Liver (tissue), 3 donors: Measurements from ENCODE around the gene RASSF7.

Experiments
- EGR1 ChIP-seq, 2 donors: IDR thresholded peaks; 2 replicates each; pipeline ENCODE4 v1.6.1; 2016 to 2018; ENCODE audit warnings: antibody characterized with exemption in 2 of 2, low read depth in 2 of 2
- GABPA ChIP-seq, 2 donors: IDR thresholded peaks in 1 of 2; conservative IDR thresholded peaks in 1 of 2; 2 replicates each; pipeline ENCODE4 v1.6.1; 2016; ENCODE audit warnings: antibody characterized with exemption in 2 of 2, mild to moderate bottlenecking in 1 of 2, moderate library complexity in 1 of 2
- HNF4G ChIP-seq: IDR thresholded peaks from 2 replicates; pipeline ENCODE4 v1.6.1; 2016; ENCODE audit warnings: antibody characterized with exemption
- JUND ChIP-seq, 2 donors: IDR thresholded peaks; 2 replicates each; pipeline ENCODE4 v1.6.1; 2016; ENCODE audit warnings: antibody characterized with exemption in 2 of 2
- MAX ChIP-seq: IDR thresholded peaks from 2 replicates; pipeline ENCODE4 v1.6.1; 2016; ENCODE audit warnings: antibody characterized with exemption
- RAD21 ChIP-seq, 2 donors: IDR thresholded peaks; 2 replicates each; pipeline ENCODE4 v1.6.1; 2016; ENCODE audit warnings: antibody characterized with exemption in 2 of 2, mild to moderate bottlenecking in 2 of 2
- RXRA ChIP-seq, 2 donors: IDR thresholded peaks; 2 replicates each; pipeline ENCODE4 v1.6.1; 2017 to 2018; ENCODE audit warnings: antibody characterized with exemption in 2 of 2, mild to moderate bottlenecking in 1 of 2
- TAF1 ChIP-seq: conservative IDR thresholded peaks from 2 replicates; pipeline ENCODE4 v1.6.1; 2016; ENCODE audit warnings: antibody characterized with exemption, mild to moderate bottlenecking
- YY1 ChIP-seq: IDR thresholded peaks from 2 replicates; pipeline ENCODE4 v1.6.1; 2016; ENCODE audit warnings: antibody characterized with exemption, mild to moderate bottlenecking
- TF ChIP-seq, protein P1 (sequence below): fragments of 150-350 bp; IDR thresholded peaks from 2 replicates; pipeline ENCODE4 v1.5.1; 2017; ENCODE audit warnings: improper control_type of control experiment, low read depth, low read length; ENCODE audit not compliant: missing input control
- TF ChIP-seq, protein P2 (sequence below): IDR thresholded peaks from 2 replicates; pipeline ENCODE4 v1.6.1; 2016; ENCODE audit warnings: antibody characterized with exemption, mild to moderate bottlenecking
- TF ChIP-seq, protein P3 (sequence below): IDR thresholded peaks from 2 replicates; pipeline ENCODE4 v1.6.1; 2016; ENCODE audit warnings: antibody characterized with exemption
- donor health status: healthy.
- donor health status: healthy.

- TF ChIP-seq, protein P1, sequence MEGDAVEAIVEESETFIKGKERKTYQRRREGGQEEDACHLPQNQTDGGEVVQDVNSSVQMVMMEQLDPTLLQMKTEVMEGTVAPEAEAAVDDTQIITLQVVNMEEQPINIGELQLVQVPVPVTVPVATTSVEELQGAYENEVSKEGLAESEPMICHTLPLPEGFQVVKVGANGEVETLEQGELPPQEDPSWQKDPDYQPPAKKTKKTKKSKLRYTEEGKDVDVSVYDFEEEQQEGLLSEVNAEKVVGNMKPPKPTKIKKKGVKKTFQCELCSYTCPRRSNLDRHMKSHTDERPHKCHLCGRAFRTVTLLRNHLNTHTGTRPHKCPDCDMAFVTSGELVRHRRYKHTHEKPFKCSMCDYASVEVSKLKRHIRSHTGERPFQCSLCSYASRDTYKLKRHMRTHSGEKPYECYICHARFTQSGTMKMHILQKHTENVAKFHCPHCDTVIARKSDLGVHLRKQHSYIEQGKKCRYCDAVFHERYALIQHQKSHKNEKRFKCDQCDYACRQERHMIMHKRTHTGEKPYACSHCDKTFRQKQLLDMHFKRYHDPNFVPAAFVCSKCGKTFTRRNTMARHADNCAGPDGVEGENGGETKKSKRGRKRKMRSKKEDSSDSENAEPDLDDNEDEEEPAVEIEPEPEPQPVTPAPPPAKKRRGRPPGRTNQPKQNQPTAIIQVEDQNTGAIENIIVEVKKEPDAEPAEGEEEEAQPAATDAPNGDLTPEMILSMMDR, result no peak
- TF ChIP-seq JUND (IDR thresholded peaks at IDR 0.05) (no peak), RAD21 (IDR thresholded peaks at IDR 0.05) (no peak), TAF1 (no peak), HNF4G (no peak), MAX (no peak), YY1 (no peak), GABPA (IDR thresholded peaks at IDR 0.05 in 1 of 2, conservative IDR thresholded peaks at IDR 0.05 in 1 of 2) (no peak), EGR1 (IDR thresholded peaks at IDR 0.05; ENCODE audit: low read depth in 2 of 2) (no peak), RXRA (IDR thresholded peaks at IDR 0.05) (no peak)
- TF ChIP-seq, protein P2, sequence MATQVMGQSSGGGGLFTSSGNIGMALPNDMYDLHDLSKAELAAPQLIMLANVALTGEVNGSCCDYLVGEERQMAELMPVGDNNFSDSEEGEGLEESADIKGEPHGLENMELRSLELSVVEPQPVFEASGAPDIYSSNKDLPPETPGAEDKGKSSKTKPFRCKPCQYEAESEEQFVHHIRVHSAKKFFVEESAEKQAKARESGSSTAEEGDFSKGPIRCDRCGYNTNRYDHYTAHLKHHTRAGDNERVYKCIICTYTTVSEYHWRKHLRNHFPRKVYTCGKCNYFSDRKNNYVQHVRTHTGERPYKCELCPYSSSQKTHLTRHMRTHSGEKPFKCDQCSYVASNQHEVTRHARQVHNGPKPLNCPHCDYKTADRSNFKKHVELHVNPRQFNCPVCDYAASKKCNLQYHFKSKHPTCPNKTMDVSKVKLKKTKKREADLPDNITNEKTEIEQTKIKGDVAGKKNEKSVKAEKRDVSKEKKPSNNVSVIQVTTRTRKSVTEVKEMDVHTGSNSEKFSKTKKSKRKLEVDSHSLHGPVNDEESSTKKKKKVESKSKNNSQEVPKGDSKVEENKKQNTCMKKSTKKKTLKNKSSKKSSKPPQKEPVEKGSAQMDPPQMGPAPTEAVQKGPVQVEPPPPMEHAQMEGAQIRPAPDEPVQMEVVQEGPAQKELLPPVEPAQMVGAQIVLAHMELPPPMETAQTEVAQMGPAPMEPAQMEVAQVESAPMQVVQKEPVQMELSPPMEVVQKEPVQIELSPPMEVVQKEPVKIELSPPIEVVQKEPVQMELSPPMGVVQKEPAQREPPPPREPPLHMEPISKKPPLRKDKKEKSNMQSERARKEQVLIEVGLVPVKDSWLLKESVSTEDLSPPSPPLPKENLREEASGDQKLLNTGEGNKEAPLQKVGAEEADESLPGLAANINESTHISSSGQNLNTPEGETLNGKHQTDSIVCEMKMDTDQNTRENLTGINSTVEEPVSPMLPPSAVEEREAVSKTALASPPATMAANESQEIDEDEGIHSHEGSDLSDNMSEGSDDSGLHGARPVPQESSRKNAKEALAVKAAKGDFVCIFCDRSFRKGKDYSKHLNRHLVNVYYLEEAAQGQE, result no peak
- TF ChIP-seq, protein P3, sequence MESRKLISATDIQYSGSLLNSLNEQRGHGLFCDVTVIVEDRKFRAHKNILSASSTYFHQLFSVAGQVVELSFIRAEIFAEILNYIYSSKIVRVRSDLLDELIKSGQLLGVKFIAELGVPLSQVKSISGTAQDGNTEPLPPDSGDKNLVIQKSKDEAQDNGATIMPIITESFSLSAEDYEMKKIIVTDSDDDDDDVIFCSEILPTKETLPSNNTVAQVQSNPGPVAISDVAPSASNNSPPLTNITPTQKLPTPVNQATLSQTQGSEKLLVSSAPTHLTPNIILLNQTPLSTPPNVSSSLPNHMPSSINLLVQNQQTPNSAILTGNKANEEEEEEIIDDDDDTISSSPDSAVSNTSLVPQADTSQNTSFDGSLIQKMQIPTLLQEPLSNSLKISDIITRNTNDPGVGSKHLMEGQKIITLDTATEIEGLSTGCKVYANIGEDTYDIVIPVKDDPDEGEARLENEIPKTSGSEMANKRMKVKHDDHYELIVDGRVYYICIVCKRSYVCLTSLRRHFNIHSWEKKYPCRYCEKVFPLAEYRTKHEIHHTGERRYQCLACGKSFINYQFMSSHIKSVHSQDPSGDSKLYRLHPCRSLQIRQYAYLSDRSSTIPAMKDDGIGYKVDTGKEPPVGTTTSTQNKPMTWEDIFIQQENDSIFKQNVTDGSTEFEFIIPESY, result no peak
Observed at GRCh38 chr11:516400-516799, 44.4 kb upstream of the RASSF7 start.
